DOHH2 (cell line): ENCODE results near the gene C11orf91.

Experiments
- EZH2phosphoT487 ChIP-seq: fragments of 200-600 bp; sonication (generic); IDR thresholded peaks from 2 replicates; pipeline ENCODE4 v1.6.1; 2017; ENCODE audit warnings: borderline replicate concordance, mild to moderate bottlenecking, antibody characterized with exemption, low read length, moderate library complexity, mixed read lengths
- TF ChIP-seq, protein P1 (sequence below): fragments of 200-600 bp; sonication (generic); IDR thresholded peaks from one replicate; pipeline ENCODE4 v1.5.1; 2014; ENCODE audit warnings: antibody characterized with exemption, mild to moderate bottlenecking, low read depth, low read length; ENCODE audit not compliant: poor library complexity, severe bottlenecking

- TF ChIP-seq, protein P1, sequence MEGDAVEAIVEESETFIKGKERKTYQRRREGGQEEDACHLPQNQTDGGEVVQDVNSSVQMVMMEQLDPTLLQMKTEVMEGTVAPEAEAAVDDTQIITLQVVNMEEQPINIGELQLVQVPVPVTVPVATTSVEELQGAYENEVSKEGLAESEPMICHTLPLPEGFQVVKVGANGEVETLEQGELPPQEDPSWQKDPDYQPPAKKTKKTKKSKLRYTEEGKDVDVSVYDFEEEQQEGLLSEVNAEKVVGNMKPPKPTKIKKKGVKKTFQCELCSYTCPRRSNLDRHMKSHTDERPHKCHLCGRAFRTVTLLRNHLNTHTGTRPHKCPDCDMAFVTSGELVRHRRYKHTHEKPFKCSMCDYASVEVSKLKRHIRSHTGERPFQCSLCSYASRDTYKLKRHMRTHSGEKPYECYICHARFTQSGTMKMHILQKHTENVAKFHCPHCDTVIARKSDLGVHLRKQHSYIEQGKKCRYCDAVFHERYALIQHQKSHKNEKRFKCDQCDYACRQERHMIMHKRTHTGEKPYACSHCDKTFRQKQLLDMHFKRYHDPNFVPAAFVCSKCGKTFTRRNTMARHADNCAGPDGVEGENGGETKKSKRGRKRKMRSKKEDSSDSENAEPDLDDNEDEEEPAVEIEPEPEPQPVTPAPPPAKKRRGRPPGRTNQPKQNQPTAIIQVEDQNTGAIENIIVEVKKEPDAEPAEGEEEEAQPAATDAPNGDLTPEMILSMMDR, result no peak
- no peak for TF ChIP-seq EZH2phosphoT487
These were observed 10.1 kb downstream of the C11orf91 start for GRCh38 chr11:33690290-33691065.
